IPS-18c (cell line): ENCODE measurements around the gene QKI.

Experiments used
- H3K4me3 ChIP-seq: 2 replicates; pipeline ENCODE4 v1.7.0; 2013; ENCODE audit warnings: low read depth, mild to moderate bottlenecking, low read length, moderate library complexity; ENCODE audit not compliant: insufficient read depth
- H3K9me3 ChIP-seq: one replicate; pipeline ENCODE4 v1.6.1; 2013; ENCODE audit warnings: mild to moderate bottlenecking, low read length, moderate library complexity; ENCODE audit not compliant: control insufficient read depth, insufficient read depth

The QKI gene

DNA sequence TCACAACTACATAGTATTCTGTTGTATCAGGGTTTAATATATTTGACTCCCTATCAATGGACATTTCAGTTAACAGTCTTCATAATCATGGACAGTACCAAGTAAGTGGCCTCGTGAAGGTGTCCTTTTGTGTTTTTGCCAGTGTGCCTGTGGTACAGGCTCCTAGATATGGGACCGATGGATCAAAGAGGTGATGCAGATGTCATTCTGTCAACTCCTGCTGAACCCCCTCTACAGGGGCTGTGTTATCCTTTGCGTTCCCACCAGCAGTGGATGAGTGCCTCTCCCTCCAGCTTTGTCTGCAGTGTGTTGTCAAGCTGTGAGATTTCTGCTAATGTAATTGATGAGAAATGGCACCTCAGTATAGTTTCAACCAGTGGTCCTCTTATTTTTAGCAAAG lies 210.7 kb downstream of the QKI start:
- H3K9me3 ChIP-seq: no peaks in the 10 kb centered on the region
- H3K4me3 ChIP-seq: no peak overlapping the region

DNA sequence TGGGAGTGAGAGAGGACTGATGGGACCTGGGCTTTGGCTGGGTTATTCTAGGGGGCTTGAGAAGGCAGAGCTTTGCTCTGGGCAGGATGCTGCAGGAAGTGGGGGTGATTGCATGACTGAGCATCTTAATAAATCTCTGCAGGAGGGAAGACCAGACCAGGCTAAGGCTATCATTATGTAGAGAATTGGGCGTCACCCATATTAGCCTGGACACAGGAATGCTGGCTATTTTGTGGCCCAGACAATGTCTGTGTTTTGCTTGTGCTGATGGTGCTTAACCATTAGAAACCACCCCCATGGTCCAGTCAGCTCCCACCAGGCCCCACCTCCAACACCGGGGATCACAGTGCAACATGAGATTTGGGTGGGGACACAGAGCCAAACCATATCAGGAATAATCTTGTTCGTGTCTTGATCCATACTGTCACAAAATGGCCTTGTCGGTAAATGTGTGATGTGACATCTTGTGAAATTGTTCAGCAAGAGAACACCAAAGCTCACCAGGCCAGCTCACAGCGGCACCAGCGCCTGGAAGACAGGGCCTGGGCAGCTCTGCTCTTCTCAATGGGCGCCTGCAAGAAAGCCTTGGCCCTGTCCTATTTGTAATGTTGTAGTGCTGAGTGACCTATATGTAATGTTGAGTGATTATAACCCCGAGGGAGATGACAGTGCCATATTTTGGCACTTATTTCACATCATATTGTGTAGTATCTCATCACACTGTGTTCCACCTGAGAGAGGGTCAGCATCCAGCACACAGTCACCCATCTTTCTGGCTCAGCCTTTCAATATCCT lies 211.8 kb downstream of the QKI start:
- H3K4me3 ChIP-seq: no peak overlapping the region
- H3K9me3 ChIP-seq: no peaks in the 10 kb centered on the region

DNA sequence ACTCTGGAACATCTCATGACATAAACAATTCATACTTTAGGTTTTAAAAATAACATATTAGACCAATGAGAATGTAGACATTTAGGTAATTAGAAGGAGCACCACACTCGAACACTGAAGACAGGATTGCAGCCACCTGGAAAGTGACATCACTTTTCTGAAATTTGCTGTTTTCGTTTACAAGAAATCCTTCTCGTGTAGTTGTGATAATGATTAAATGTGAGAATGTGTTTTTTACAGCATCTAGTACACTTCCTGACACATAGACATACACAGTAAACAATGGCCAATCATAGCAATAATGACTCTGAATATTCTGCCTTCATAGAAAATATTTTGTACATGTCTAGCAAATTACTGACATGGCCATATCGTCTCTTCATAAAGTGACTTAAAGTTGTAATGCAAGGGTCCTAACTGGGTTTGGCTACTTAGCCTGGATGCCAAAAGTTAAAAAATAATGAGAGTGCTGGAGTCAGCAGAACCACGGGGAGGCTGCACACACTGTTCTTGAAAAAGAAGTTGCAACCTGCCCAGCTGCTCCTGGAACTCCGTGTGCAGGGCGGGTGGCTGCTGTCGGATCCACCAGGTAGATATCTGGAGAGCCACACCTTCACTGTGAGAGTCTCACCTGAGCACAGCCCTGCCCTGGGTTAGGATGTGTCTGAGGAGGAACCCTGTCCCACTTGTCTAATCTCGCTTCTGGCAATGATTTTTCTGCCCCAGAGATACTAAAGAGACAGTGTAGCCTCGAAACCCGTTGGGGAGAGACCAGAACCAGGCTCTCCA lies 212.9 kb downstream of the QKI start:
- Histone ChIP-seq H3K4me3 (no peak overlapping the region), H3K9me3 (no peaks in the 10 kb centered on the region)
